PFSK-1 (cell line): ENCODE measurements around the gene RAP1GAP2.

ENCODE experiments used
- FOXP2 ChIP-seq: optimal IDR thresholded peaks from 2 replicates; pipeline ENCODE3; 2011; ENCODE audit warnings: borderline replicate concordance, control low read depth, inconsistent platforms; ENCODE audit not compliant: insufficient read depth; ENCODE audit errors: extremely low read length, extremely low read depth
- POLR2AphosphoS5 ChIP-seq: IDR thresholded peaks from 2 replicates; pipeline ENCODE4 v1.6.1; 2012; ENCODE audit warnings: low read depth, mild to moderate bottlenecking, control low read depth, low read length, moderate library complexity
- SIN3A ChIP-seq: IDR thresholded peaks from 2 replicates; pipeline ENCODE4 v1.6.1; 2012; ENCODE audit warnings: mild to moderate bottlenecking, low read length, moderate library complexity, borderline replicate concordance; ENCODE audit not compliant: insufficient read depth
- TAF1 ChIP-seq: IDR thresholded peaks from 2 replicates; pipeline ENCODE4 v1.6.1; 2012; ENCODE audit warnings: low read length, control low read depth, borderline replicate concordance; ENCODE audit not compliant: insufficient read depth
- TF ChIP-seq, protein P1 (sequence below), 2 experiments: IDR thresholded peaks; 2 replicates each; pipeline versions ENCODE4 v1.6.1 to v1.8.0; 2011 to 2012; ENCODE audit warnings: low read depth in 2 of 2, low read length in 2 of 2, control low read depth in 1 of 2, inconsistent platforms in 1 of 2, mild to moderate bottlenecking in 1 of 2, moderate library complexity in 1 of 2; ENCODE audit not compliant: insufficient read depth in 1 of 2

RAP1GAP2 gene

DNA sequence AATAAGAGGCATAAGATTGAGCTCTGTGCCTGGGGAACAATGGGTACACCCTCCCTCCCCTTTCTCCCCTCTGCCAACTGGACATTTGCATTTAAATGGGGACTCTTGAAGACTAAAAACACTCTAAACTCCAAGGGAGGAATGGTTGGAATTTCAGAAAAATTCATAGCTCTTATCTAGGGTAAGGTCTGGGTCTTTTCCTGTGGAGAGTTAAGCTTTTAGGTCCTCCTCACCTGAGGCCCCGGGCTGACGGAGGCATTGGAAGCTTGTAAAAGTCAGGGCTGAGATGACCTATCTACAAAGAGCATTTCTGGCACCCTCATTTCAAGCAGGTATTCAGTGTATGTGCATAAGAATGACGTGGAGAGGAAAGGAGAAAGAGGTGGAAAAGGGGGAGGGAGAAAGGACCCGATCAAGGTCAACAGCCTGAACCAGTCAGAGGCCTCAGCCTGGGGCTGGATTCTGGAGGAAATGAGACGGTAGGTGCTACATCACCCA is 78.0 kb downstream of the RAP1GAP2 start:
- TF ChIP-seq POLR2AphosphoS5 (no peak), TAF1 (no peak), SIN3A (no peak), FOXP2 (no peak)
- TF ChIP-seq, protein P1, sequence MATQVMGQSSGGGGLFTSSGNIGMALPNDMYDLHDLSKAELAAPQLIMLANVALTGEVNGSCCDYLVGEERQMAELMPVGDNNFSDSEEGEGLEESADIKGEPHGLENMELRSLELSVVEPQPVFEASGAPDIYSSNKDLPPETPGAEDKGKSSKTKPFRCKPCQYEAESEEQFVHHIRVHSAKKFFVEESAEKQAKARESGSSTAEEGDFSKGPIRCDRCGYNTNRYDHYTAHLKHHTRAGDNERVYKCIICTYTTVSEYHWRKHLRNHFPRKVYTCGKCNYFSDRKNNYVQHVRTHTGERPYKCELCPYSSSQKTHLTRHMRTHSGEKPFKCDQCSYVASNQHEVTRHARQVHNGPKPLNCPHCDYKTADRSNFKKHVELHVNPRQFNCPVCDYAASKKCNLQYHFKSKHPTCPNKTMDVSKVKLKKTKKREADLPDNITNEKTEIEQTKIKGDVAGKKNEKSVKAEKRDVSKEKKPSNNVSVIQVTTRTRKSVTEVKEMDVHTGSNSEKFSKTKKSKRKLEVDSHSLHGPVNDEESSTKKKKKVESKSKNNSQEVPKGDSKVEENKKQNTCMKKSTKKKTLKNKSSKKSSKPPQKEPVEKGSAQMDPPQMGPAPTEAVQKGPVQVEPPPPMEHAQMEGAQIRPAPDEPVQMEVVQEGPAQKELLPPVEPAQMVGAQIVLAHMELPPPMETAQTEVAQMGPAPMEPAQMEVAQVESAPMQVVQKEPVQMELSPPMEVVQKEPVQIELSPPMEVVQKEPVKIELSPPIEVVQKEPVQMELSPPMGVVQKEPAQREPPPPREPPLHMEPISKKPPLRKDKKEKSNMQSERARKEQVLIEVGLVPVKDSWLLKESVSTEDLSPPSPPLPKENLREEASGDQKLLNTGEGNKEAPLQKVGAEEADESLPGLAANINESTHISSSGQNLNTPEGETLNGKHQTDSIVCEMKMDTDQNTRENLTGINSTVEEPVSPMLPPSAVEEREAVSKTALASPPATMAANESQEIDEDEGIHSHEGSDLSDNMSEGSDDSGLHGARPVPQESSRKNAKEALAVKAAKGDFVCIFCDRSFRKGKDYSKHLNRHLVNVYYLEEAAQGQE (IDR thresholded peaks at IDR 0.05; ENCODE audit: insufficient read depth in 1 of 2, low read depth in 2 of 2, low read length in 2 of 2) = no peak

DNA sequence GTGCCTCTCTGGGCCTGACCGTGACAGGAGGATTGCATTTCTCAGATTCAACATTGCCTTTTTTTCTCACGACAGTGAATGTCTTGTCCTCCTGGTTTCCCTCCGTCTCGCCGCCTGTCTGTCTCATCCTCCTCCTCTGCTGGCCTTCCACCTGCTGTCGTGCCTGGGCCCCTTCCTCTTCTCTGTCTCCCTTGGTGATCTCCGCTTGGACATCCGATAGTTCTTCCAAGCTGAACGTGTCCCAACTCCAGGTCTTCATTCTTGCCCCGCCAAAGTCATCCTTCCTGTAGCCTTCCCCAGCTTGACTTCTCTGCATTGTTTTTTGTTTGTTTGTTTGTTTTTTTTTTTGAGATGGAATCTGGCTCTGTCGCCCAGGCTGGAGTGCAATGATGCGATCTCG is 79.4 kb downstream of the RAP1GAP2 start:
- TF ChIP-seq TAF1 = no peak
- TF ChIP-seq FOXP2 = no peak
- no peak for TF ChIP-seq POLR2AphosphoS5
- TF ChIP-seq, protein P1 (IDR thresholded peaks at IDR 0.05; ENCODE audit: insufficient read depth in 1 of 2, low read depth in 2 of 2, low read length in 2 of 2) = no peak
- TF ChIP-seq SIN3A = no peak

DNA sequence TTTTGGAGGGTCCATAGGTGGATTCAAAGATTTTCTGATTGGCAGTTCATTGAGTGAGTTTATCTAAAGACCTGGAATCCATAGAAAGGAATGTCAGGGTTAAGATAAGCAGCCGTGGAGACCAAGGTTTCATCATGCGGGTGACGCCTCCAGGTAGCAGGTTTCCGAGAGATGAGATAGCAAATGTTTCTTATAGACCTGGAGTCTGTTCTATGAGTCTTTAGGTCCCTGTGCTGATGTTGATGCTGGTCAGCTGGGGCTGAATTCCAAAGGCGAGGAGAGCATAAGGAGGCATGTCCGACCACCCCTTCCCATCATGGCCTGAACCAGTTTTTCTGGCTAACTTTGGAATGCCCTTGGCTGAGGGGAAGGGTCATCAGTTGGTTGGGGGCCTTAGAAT is 80.2 kb downstream of the RAP1GAP2 start:
- TF ChIP-seq FOXP2 (no peak), TAF1 (no peak), SIN3A (no peak), POLR2AphosphoS5 (no peak)
- TF ChIP-seq, protein P1 (IDR thresholded peaks at IDR 0.05; ENCODE audit: insufficient read depth in 1 of 2, low read depth in 2 of 2, low read length in 2 of 2) = no peak

DNA sequence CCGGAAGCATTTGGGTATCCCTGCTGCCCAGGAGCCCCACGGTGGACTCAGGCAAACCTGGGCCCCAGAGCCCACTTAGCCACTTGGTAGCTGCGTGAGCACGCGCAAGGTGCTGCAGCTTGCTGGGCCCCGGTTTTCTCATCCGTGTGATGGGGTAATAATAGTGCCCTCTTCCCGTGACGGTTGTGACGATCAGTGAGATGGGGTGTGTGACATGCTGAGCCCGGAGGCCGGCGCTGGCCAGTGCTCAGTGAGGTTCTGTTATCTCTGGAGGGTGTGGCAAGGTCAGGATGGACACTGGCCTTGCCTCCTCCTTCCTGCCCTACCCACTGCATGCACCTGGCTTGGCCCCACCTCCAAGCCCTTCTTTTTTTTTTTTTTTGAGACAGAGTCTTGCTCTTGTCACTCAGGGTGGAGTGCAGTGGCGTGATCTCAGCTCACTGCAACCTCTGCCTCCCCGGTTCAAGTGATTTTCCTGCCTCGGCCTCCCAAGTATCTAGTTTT is 82.6 kb downstream of the RAP1GAP2 start:
- no peak for TF ChIP-seq FOXP2
- no peak for TF ChIP-seq TAF1
- no peak for TF ChIP-seq SIN3A
- TF ChIP-seq, protein P1 (IDR thresholded peaks at IDR 0.05; ENCODE audit: insufficient read depth in 1 of 2, low read depth in 2 of 2, low read length in 2 of 2) = no peak
- TF ChIP-seq POLR2AphosphoS5 = no peak
